Measurements from ENCODE around the gene LILRB5.
"Not testable (repeated sequence)": the region's sequence is repeated elsewhere in the genome, so short reads cannot be mapped to it uniquely, and the experiment has no call there.

LILRB5 gene

DNA sequence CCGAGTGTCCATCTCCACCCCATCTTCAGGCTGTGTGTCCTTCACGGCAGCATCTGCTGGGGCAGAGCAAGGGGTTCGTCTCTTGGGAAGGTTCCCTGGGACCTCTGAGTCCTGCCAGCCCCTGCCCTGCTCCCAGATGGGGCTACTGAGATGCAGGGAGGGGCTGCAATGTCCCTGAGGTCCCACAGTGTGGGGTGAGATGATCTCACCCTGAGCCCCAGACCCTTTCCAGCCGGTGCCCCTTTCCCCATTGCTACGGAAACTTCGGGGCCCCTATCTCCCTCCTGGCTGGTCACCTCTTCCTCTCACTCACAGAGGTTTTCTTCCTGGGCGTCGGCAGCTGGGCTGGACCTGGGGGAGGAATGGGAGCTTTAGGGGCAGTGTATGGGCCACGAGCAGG, 18.9 kb upstream of the LILRB5 start:
- DNase-seq (ENCODE audit: low spot score) = no peak

DNA sequence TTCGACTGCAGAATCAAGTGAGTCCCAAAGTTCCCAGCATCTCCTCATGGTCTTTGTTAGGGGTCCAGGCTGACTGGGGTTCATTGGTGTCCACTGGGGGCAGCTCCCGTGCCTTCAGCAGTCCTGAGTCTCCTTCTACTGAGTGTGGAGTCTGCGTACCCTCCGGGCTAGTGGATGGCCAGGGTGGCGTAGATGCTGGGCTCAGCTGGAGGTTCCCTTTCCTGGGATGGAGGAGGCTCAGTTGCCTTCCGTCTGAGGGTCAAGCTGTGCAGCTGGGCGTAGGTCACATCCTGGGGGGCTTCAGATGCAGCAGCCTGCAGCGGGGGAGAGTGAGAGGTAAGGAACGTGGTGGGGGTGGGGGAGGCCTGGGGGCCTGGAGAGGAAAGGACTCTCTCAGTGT, 17.4 kb upstream of the LILRB5 start:
- not testable (repeated sequence) for DNase-seq (ENCODE audit: low spot score)

DNA sequence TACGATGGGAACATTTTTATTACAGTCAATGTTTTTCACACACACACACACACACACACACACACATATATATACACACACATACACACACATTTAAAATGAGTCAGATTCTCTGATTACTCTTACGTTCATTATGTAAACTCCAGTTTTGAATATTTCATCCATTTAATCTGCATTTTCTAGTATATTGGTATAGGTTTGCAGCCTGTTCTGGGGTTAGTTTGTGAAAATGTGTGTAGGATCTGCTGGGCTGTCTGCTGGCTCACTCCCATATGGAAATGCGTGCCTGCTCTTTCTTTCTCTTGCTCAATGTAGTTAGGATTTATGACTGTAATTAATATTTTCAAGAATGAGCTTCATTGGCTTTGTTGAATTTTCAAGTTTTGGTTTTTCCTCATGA, 16.7 kb upstream of the LILRB5 start:
- DNase-seq (ENCODE audit: low spot score) = no peak

GRCh38 chr19:54272181-54272580, 15.1 kb upstream of the LILRB5 start:
- DNase-seq (ENCODE audit: low spot score) = not testable (repeated sequence)

- not testable (repeated sequence) for DNase-seq (ENCODE audit: low spot score)
These were observed 14.5 kb upstream of the LILRB5 start for GRCh38 chr19:54271587-54271986.

- DNase-seq (ENCODE audit: low spot score) = no peak
These were observed 14.0 kb upstream of the LILRB5 start for GRCh38 chr19:54271106-54271505.

DNA sequence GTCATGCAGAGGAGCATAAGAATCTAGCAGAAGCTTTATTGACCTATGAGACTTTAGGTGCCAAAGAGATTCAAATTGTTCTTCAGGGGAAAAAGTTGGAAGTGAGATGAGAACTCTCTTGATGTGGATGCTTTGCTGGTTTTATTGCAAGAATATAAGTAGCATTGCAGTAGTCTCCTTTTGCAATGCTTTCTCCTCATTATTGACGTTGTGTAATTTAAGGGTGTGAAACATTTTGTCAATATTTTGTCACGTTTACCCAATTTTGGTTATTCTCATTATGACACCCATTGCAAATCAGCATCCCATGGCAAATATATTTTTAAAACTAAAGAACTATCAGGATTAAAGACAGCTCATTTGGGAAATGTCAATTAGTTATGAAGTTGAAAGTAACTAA, 11.9 kb upstream of the LILRB5 start:
- no peak for DNase-seq (ENCODE audit: low spot score)

- peak; percentile 59 for DNase-seq (ENCODE audit: low spot score)
These were observed 9.1 kb upstream of the LILRB5 start for GRCh38 chr19:54266133-54266532.

- DNase-seq (ENCODE audit: low spot score) = no peak
These were observed 5.4 kb upstream of the LILRB5 start for GRCh38 chr19:54262470-54262869.

DNA sequence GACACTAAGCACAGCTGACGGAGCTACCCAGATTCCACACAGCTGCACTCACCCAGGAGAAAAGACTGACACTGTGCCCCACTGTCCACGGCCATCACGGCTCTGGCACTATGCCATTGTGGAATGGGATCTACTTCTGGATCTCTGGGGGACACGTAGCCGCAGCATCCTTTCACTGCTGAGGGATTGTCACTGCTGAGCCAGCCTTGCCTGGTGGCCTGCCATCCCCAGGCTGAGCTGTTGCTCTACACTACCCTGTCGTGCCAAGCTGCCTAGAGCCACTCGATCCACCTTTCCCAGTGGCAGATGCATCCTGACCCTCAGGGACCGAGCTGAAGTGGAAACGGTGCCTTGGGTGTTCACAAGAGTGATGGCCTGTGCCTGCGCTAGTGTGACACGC, 5.0 kb upstream of the LILRB5 start:
- DNase-seq (ENCODE audit: low spot score) = no peak

DNA sequence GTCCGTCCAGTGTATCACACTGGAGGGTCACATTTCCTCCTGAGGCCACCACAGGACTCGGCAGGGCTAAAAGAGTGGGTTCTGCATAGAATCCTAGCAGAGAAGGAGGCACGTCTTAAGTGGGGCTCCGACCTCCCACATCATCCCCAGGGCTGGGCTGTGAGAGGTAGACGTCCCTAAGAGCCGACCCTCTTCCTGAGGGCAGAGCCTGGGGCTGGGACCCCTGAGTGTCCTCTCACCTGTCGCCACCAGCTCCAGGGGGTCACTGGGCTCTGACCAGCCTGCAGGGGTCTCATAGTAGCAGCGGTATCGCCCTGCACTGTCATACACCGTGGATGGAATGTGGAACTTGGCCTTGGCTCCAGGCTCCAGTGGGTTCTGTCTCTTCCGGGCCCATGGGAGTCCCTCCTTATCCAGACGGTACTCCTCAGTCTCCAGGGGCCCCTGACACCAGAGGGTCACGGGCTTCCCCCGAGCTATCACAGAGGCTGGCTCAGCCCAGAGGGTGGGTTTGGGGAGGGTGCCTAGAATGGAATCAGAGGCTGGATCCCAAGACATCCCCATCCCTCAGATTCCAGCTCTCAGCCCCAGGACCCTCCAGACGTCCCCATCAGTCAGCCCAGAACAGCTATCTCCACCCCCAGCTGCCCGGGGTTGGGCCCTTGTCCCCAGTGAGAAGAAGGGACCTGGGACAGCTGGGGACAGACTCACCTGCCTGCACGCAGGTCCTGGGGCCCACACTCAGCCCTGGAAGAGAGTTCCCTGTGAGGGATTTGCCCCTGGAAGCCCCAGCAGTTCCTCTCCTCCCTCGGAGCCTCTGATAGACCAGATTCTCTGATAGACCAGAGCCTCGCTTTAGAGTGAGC, 590 bp downstream of the LILRB5 start:
- no peak for DNase-seq (ENCODE audit: low spot score)

- DNase-seq (ENCODE audit: low spot score) = no peak
These were observed 1.8 kb downstream of the LILRB5 start for GRCh38 chr19:54255105-54255775.

GRCh38 chr19:54254195-54254906, 2.7 kb downstream of the LILRB5 start:
- no peak for DNase-seq (ENCODE audit: low spot score)

DNA sequence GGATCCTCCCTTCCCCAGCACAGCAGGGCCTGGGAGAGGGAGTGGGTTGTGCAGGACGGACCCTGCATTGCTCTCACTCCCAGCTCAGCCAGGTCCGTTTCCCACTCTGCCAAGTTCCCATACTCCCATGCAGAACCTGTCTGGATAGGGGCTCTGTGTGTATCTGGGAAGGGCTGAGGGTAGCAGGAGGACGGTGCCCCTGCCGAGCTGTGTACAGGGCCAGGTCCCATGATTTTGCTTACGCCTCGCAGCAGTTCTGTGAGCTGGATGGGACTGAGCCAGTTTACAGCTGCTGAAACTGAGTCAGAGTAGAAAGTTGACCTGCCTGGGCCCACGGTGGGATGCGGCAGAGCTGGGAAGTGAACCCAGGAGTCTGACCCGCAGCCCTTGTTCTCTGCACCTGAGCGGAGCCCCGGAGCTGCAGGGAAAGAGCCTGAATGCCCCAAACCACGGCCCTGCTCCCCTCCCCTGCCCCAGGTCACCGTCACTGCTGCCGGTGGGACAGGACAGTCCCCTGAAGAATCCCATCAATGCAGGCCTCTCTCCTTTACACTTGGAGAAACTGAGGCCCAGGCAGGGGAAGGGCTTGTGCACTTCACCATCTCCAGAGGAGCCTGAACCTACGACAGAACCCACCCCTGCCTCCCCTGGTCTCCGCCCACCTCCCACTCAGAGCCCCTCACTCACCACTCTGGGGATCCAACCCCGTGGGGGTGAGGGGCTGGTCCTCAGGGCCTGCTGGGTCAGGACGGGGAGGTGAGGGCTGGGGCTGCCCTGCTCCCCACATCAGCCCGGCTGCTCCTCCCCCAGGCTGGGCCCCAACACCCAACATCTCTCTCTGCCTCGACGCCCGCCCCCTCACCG, 3.5 kb downstream of the LILRB5 start:
- DNase-seq (ENCODE audit: low spot score) = no peak

GRCh38 chr19:54252845-54253244, 4.2 kb downstream of the LILRB5 start:
- DNase-seq (ENCODE audit: low spot score) = no peak

DNA sequence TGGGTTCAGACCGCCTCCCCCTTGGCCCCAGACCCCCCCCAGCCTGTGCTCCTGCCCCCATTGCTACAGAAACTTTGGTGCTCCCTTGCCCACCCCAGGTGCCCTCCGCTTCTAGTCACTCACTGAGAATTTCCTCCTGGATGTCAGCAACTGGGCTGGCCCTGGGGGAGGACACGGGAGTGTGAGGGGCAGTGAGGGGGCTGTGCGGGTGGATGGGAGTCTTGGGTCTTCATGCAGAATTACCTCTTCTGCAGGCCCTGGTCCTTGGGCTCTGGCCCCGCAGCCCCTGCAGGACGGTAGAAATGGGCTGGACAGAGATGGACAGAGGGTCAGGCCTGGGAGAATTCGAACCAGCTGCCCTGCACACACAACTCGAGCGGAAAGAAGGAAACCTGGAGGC, 4.8 kb downstream of the LILRB5 start:
- DNase-seq (ENCODE audit: low spot score) = no peak

DNA sequence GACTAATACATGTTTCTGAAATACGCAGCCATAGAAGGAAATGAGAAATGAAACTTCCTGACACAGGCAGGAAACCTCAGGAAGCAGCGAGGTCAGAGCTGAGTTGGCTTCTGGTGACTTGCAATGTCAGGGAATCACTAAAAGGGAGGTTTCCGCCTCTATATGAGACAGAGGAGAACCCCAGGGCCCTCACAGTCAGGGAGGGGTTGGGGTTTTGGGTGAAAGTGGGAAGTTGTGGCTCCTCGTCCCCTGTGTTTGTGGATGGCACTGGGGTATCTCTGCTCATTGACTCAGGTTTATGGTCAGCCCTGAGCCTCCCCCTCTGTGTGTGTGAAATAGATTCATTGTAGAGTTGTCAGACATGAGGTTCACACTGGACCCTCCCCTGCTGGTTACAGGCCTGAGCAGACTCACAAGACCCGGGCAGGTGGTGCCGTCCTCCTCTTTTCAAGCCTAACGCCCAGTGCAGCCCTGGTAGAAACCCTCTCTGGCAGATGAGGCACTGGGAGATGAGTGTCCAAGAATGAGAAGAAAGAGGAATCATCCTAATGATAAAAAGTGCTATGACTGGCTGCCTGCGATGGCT, 9.0 kb downstream of the LILRB5 start:
- DNase-seq (ENCODE audit: low spot score) = no peak

DNA sequence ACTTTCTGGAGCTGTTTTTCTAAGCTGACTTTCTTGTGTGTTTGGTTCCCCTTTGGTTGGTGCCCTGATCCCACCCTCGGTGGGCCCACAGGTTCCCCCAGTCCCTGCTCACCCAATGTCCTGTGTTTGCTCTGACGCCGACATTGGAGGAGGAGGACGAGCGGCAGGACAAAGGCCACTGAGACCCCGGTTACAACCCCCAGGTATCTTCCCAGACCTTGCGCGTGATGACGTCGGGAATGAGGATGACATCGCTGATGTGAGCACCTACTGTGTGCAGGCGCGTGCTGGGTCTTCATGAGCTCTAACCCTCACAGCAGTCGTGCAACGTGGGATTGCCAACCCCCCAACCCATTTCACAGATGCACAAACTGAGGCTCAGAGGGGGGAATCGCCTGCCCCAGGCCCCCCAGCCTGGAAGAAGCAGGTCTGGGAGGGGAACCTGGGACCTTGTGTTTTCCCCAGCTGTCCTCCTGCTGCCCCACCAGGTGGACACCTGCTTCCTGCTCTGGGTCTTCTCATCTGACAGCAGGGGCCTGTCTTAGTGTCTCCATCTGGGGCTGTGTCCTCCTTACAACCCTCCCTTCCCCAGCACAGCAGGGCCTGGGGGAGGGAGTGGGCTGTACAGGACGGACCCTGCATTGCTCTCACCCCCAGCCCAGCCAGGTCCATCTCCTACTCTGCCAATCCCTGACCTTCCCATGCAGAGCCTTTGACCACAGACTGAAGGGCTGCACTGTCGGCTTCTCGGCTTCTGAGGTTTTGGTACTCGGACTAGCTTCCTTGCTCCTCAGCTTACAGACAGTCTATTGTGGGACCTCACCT, 9.8 kb downstream of the LILRB5 start:
- no peak for DNase-seq (ENCODE audit: low spot score)

- no peak for DNase-seq (ENCODE audit: low spot score)
These were observed 11.1 kb downstream of the LILRB5 start for GRCh38 chr19:54245936-54246335.

GRCh38 chr19:54243809-54244208, 13.3 kb downstream of the LILRB5 start:
- DNase-seq (ENCODE audit: low spot score) = not testable (repeated sequence)

- not testable (repeated sequence) for DNase-seq (ENCODE audit: low spot score)
These were observed 14.4 kb downstream of the LILRB5 start, which contains the start of gene LILRA6 for GRCh38 chr19:54242646-54243045. Gene LILRA6, minus strand, starts transcription at chr19:54242790.
